ENCODE results near the gene LRRC32.

Gene LRRC32

DNA sequence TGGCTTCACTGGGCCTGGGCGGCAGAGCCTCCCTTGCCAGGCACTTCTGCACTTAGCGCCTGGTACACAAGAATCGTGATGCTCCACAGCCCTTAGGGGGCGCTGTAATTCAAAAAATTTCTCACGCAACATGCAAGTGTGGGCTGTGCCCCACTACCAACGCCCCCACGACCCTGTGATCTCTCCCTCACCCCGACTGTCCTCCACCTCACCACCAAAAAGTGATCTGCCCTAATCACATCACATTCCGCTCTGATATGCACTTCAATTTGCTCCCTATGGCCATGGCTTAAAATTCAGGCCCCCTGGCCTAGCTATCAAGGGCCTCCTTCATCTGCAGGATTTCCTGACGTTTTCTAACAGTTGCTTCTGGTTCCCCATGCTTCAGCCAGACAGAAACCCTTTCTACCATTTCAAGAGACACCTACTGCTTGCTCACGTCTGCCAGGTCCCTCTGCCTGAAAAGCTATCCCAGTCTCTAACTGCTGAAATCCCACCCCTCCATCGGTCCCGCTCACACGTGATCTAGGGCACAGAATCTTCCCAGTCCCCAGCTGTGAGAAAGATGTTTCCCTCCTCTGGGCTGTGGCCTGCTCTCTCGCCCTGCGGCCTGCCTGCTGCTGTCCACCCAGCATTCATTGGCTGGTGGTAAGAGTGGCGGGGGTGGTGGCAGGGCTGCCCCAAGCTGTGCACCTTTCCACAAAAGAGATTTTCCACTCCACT lies 27.9 kb upstream of the LRRC32 start:
- peak; percentile 76 for DNase-seq

DNA sequence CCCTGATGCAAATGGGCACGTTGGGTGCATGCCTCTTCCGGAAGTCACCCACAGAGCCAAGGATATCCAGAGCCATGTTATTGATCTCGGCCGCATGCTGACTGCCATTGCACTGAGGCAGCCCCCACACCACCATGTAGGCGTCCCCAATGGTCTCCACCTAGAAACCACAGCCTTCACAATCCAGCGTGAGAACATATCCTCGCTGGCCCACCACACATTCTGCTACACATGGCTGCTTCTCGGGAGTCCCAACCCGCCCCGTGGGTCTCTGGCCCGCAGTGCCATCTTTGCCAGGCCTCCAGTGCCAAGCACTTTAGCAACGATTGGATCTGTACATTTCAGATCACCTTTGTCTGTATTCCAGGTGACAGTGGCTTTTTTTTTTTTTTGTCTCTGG lies 26.2 kb upstream of the LRRC32 start:
- DNase-seq, result no peak

DNA sequence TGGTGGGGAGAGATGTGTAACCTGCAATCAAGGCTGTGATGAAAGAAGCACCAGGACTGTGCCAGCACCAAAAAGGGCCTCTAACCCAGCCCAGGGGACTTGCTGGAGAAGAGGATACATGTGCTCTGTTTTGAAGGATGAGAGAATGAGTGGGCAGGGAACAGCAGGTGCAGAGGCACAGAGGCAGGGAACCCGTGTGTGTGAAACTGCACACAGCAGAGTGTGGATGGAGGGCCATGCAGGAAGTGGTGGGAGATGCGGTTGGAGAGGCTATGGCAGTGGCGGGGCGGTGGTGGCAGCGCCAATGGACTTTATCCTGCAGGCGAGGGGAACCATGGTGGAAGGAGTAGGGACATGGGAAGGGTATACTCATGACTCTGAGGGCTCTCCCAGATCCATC lies 25.2 kb upstream of the LRRC32 start:
- DNase-seq, result no peak

DNA sequence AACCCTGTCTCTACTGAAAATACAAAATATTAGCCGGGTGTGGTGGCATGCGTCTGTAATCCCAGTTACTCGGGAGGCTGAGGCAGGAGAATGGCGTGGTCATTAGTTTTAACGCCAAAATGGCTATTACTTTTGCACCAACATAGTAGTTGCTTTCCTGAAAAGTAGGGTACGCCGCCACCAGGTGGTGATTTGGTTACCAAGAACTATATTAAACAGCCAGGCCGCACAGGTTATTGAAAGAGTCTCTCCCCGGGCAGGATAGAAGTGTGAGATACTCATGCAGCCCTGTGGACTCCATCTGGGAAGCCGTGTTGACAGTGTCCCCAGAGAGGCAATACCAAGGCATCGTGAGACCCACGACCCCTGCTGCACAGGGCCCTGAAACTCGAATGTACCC lies 24.6 kb upstream of the LRRC32 start:
- DNase-seq, result peak; percentile 43

DNA sequence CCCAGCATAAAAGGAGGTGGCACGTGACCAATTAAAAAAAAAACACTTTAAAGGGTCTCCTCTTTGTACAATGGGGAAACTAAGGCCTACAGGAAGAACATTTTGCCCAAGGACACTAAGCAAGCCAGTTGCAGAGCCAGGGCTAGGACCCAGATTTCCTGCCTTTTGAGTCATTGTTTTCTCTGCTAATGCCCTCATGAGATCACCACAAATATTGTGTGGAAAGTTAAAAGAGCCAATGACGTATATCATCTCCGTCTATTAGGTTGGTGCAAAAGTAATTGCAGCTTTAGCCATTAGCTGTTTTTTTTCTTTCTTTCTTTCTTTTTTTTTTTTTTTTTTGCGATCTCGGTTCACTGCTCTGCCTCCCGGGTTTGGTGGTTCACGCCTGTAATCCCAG lies 24.1 kb upstream of the LRRC32 start:
- no peak for DNase-seq

DNA sequence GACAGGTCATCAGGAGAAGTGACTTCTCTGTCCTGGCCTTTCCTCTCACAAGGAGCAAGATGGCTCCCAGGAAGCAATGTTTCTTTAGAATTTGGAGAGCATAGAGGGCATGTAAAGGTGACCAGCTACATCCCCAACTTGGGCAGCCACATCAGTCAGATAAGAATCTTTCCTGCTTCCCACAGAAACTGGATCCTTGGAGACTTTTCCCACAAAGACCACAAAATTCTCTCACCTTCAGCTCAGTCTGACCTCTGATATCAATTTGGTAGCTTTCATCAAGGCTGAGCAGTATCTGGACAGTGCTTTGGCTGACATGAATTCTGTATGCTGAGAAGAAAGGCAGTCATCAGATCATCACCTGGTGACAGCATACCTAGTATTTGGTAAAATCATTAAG lies 23.3 kb upstream of the LRRC32 start:
- no peak for DNase-seq

DNA sequence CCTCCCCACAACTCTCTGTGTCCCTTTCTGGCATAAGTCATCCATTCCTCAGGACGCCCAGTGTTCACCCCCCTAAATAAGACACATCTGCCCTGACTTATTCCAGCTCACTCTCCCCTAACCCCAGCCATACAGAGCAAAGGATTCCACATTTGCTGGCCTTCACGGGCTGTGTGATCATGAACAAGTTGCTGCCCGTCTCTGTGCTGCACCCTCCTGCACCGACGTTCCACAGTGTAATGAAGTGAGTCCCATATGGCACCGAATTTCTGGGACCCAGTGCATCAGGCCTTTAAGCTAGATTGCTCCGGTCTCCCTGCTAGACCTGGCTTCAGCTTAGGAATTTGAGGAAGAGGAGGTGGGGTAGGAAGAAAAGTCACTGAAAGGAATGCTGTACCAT lies 22.4 kb upstream of the LRRC32 start:
- no peak for DNase-seq

DNA sequence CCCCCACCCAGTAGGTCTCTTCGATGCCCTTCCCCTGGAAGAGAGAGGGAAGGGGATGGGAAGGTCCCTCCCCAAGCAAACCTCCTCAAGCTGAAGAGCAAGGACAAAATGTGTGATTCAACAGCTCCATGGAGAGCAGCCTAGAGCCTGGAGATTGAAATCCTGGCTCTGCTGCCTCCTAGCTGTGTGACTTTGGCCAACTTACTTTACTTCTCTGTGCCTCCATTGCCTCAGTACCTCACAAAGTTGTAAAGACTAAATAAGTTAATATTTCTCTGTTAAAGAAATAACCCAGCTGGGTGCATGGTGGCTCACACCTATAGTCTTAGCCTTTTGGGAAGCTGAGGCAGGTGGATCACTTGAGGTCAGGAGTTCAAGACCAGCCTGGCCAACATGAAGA lies 21.1 kb upstream of the LRRC32 start:
- no peak for DNase-seq

DNA sequence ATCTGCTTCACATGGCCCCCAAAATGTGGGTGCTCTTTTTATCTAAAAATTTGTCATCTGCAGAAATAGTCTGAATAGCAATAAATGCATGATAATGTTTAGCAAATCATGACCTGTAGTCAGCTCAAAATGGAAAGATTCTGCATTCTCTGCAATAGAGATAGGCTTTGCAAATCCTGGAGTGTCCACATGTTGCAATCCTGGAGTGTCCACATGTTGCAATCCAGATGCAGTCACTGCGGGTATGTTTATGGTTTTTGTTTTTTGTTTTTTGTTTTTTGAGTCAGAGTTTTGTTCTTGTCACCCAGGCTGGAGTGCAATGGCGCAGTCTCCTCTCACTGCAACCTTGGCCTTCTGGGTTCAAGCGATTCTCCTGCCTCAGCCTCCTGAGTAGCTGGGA lies 20.2 kb upstream of the LRRC32 start:
- DNase-seq, result no peak

DNA sequence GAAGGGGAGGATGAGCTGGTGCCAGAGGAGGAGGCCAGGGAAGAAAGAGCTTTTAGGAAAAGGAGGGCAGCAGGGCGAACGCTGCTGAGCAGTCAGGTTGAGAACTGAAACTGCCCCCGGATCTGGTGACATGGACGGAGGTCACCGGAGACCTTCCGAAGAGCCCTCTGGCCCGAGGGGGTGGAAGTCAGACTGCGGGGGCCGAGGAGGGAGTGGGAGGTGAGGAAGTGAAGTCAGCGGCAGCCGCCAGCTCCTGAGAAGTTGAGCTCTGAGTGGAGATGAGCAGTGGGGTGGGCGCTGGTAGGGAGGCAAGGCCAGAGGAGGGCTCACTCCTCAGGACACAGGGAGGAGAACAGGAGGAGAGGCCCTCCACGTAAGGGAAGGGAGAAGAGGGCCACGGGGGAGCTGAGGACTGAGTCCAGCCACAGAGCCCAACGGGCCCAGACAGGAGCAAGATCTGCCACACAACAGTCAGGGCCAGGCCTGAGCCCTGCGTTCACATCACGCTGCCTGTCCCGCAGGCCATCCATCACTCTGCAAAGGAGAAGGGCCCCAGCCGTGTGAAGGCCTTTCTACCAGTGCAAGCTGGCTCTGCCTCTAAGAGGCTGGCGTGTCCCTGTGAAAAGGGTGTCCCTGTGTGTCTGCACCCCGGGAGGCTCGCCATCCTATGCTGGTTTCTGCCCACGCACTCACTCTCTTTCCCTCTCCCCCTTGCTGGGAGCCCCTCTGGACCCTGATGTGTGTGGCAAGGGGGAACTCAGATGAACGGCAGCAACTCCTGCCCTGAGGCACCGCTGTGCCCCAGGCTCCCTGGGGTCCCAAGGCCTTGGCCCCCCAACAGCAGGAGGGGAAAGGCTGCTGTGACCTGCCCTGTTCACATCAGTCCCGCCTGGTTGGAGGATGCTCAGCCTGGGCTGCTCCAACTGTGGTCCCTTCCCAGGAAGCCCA lies 19.0 kb upstream of the LRRC32 start:
- DNase-seq, result no peak

DNA sequence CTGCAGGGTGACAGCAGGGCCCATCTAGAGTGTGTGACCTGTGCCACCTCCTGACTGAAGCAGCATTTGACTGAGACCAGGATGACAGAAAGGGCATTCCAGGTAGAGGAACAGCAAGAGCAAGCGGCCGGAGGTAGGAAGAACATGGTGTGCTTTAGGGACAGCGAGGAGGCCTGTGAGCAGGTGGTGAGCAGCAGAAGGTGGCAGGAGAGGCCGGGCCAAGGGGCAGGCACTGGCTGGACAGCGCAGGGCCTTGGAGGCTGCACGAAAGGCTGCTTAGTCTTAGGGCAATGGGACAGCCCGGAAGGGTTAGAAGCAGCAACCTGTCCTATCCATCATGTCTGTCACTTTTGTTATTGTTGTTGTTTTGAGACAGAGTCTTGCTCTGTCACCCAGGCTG lies 17.6 kb upstream of the LRRC32 start:
- DNase-seq, result no peak

DNA sequence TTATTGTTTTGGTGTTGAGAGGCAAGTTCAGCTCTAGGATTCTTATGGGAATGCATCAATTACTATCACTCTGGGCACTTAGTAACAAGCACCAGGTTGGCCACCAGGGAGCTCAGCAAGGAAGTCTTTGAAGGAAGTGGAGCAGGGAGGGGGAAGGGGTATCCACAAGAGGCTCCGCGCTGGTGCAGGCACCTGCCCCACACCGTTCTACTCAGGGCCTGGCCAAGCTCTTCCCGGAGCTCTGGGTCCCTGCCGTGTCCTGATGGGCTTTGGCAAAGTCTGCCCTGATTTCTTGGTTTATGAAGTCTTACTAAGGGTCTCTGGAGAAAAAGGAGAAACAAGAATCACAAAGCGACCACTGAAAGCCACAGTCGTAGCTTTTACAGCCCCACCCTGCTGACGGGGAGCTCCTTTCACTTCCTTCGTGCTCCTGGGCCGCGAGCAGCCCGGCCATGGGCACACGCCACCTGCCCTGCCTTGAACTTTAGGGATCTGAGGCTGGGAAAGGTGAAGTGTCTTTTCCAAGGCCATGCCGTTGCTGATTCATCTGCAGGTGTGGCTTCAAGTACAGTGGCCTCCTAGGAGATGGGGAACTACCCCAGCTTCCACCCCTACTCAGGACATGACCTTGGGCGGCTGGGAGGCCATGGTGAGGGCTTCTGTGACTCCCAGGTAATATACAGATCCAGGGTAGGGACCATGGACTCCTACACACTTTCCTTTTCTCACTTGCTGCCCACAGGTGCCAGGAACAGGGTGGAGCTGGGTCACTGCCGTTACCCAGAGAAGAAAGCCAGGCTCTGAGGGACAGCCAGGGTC lies 15.9 kb upstream of the LRRC32 start:
- no peak for DNase-seq

DNA sequence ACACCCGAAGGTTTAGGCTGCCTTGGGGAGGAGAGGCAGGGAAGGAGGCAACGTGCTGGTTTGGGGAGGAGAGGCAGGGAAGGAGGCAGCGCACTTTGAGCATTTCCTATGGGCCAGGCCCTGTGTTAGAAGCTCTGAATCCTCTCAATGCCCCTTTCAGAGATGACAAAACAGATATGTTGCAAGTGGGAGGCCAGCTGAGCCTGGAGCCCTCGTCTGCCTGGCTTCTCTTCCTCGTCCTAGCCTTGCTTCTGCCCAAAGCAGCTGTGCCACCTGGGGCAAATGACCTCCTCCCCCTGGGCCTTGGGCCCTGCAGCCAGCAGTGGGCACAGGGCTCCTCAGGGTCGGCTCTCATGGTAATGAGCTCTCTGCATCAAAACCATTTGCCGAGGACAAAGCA lies 15.3 kb upstream of the LRRC32 start:
- no peak for DNase-seq

DNA sequence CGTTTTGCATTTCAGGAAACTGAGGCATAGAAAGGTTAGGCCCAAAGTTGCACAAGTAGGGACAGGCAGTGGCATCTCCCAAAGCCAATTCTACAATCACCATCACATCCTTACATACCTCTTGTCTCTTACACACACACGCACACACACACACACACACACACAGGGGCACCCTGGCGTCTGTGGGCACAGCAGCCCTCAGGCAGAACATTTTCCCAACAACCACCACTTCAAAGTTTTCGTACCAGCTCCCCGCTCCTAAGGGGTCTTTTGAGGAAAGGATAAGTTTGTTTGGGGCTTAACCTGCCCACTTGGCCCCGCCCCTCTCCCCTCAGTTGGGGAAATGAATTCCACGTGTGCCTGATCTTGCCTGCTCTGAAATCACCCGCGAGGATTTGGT lies 14.7 kb upstream of the LRRC32 start:
- no peak for DNase-seq

DNA sequence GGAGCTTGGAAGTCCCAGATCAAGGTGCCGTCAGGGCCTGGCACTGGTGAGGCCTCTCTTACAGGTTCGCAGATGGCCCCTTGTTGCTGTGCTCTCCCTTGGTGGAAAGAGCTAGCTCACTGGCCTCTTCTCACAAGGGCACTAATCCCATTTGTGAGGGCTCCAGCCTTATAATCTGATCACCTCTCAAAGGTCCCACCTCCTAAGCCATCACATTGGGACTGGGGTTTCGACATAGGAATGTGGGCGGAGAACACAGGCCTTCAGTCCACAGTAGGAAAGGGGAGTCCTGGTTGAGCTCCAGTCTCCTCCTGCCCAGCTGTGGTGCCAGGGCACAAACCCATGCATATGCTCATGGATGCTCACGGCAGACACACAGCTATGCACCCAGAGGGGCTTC lies 14.0 kb upstream of the LRRC32 start:
- no peak for DNase-seq

DNA sequence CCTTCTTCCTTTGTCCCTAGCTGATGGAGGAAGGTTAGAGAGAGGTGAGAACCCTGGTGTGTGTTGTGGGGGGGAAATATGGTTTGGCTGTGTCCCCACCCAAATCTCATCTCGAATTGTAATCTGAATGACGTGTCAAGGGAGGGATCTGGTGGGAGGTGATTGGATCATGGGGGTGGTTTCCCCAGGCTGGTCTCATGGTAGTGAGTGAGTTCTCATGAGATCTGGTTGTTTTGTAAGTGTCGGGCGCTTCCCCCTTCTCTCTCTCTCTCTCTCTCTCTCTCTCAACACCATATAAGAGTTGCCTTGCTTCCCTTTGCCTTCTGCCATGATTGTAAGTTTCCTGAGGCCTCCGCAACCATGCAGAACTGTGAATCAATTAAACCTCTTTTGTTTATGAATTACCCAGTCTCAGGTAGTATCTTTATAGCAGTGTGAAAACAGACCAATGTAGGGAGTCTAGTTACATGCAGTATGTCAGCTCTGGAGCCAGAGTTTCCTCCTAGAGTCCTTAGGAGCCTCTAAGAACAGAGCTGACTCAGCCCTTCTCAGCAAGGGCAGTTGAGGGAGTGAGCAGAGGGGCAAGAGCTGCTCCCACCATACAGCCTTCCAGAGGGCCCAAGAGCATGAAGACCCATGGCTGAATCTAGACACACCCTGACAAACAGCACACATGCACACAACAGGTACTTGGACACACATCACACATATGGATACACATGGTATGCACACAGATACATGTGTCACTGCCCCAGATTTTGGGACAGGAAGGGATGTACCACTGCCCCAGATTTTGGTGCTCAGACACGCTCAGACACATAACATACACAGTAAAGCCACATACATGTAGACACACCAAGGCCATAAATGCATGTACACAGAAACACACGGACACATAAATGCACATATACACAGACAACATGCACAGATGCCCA lies 12.9 kb upstream of the LRRC32 start:
- DNase-seq, result no peak

DNA sequence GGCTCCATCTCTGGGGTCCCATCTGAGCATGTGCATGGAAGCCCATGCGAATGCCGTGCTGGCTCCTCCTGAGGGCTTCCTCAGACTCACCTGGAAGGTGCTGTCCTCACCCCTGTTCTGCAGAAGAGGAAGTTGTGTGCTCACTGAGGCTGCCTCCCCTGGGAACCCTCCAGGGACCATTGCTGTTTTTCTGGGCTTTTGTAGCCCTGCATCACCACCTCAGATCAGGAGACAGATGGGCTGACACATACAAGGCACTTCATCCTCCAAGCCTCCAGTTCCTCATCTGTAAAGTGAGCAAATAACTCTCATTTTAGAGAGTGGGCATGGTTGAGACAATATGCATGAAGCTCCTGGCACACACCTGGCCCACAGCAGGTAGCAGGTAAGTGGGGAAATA lies 12.1 kb upstream of the LRRC32 start:
- no peak for DNase-seq

DNA sequence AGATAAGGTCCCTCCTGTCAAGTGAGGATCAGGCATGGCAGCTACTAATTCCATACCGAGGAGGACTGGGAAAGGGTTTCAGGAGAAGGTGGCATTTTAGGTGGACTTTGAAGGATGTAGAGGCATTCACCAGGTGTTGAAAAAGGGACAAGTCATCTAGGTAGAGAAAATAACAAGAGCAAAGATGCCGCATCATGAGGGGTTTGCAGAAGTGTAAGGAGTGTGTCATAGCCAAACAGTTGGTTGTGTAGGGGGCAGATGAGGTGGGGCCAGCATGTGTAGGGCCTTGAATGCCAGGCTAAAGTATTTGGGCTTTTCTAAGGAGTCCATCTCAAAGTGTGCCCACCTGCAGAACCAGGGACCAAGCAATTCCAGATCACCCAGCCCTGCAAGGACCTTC lies 11.6 kb upstream of the LRRC32 start:
- no peak for DNase-seq

DNA sequence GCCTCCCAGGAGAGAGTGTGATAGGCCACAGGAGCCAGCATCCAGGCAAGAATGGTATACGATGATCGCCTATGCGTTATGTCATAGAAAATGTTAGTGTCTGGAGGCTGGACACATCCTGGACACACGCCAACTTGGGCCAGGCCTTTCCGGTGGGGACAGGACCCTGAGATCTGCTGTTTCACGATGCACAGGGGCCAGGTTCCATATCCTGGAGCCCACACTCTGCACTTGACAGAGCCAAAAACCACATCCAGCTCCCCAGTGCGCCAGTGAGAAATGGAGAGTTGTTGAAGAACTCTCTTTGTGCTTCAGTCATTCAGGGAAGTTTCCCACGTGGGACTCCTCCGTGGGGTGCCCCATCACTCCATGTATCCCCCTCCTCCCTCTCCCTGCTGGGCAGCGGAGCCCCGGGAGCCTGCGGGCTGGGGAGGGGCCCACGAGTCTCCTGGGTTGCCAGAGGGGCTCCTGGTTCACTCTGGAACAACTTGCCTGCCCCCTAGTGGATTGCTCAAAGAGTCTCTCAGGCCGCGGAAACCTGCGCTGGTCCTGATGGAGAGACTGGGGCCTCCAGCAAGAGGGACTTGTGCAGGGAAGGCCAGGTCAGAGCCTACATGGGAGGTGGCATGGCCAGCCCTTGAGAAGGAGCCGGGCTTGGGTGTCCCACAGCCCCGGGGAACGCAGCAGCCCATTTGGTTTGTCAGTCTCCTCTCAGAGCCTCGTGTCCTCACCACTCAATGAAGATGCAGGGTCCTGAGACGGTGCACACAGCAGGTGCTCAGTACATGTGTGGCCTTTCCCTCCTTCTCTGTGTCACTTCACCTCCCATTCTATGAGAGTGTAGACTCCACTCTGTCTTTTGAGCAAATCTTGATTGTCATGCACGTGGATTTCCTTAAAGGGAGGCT lies 10.2 kb upstream of the LRRC32 start:
- peak; percentile 88 for DNase-seq

DNA sequence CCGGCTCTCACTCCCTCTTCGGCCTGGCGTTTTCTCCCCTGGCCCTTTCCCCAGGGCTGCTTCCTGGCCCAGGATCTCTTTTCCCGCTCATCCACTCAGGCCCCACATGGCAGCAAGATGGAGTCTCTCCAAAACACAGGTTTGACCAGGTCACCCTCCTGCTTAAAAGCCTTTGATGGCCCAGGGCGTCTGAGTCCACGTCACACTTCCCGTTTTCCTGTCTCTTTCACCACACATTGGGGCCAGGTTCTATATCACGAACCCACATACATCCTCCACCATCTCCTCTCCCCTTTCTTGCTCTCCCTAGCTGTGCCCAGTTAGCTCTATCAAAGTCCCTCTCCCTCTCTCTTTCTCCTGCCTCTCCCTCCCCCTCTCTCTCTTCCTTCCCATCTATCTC lies 7.8 kb upstream of the LRRC32 start:
- DNase-seq, result peak; percentile 75

DNA sequence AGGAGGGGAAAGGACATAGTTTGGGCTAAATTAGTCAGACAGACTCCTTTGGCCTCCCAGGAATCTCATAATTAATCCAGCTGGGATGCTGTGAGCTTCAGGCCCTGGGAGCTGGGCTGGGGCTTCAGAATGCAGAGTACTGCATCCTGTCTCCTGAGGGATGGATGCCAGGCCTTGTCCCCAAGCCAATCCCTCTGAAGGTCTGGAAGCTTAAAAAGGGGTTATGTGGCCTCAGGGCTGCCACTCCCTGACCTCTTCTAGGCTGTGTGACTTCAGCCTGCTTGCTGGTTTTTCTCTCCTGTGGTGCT lies 6.9 kb upstream of the LRRC32 start:
- no peak for DNase-seq
